ENCODE results near the gene GPM6B.

GRCh38 chrX:13790206-13791131, 26.4 kb downstream of the GPM6B start:
- TF ChIP-seq CTCF (conservative IDR thresholded peaks at IDR 0.05; ENCODE audit: low read depth in 2 of 2): no peak
- TF ChIP-seq EZH2phosphoT487 (IDR thresholded peaks at IDR 0.05; ENCODE audit: unreplicated experiment): no peak
- no peak for TF ChIP-seq POLR2AphosphoS5 (IDR thresholded peaks at IDR 0.05; ENCODE audit: low read depth)

Measured in GM23338 (cell line).